HepG2 (cell line): ENCODE measurements around the gene ARCN1. TPM values are rescaled to one million over a fixed set of nuclear protein-coding genes. Genes with fewer than 3 reads are reported as not detected.

Experiments
- ATAC-seq: fragments of 200-7000 bp; cut with Tn5 transposase; 3 replicates; pipeline ENCODE4 v1.9.1; 2020; ENCODE audit warnings: mild to moderate bottlenecking, moderate library complexity
- BruUV-seq: library from RNA; stranded (reverse); fragments of 400-500 nt; replicated peaks from 2 replicates; lab custom pipeline; 2021; lab: Mats Ljungman, UMichigan
- CTCF ChIA-PET: fragments of 300-600 bp; formaldehyde crosslinking; extraction: SDS; loops from one replicate; lab custom pipeline; 2021; ENCODE audit warnings: low total read pairs, inconsistent platforms, low intra/inter-chr PET ratio; lab: Yijun Ruan, JAX
- POLR2A ChIA-PET: fragments of 350-600 bp; sonication (Branson Sonifier 250); formaldehyde crosslinking; loops from one replicate; lab custom pipeline; 2020; ENCODE audit warnings: antibody characterized with exemption, inconsistent platforms; lab: Yijun Ruan, JAX
- DNase-seq: peaks from one replicate; pipeline ENCODE4 v3.0.0-alpha.2; 2015; ENCODE audit warnings: low spot score
- FAIRE-seq: peaks from 3 replicates; lab custom pipeline; 2011; peaks lifted over from hg19 to GRCh38; lab: Jason Lieb, UNC
- H2AFZ ChIP-seq: one replicate; pipeline ENCODE4 v1.6.1; 2011; ENCODE audit warnings: low read length, inconsistent platforms
- H3K27ac ChIP-seq: fragments of 300-600 bp; 3 replicates; pipeline ENCODE4 v1.8.0; 2011; ENCODE audit warnings: mixed run types, mild to moderate bottlenecking, mixed read lengths, low read length, inconsistent platforms; ENCODE audit not compliant: insufficient read depth; ENCODE audit errors: extremely low read length
- H3K27me3 ChIP-seq, 2 experiments: fragments of 200-600 bp in 1 of 2; 2 replicates in 1 of 2; 3 replicates in 1 of 2; pipeline versions ENCODE4 v1.6.0 to v1.8.0; 2011; ENCODE audit warnings: low read length in 2 of 2, mild to moderate bottlenecking in 2 of 2, moderate library complexity in 2 of 2, inconsistent platforms in 1 of 2; ENCODE audit not compliant: insufficient read depth in 2 of 2, control insufficient read depth in 1 of 2
- H3K36me3 ChIP-seq, 2 experiments: fragments of 200-600 bp in 1 of 2; replicated peaks in 1 of 2; 2 replicates in 1 of 2; 3 replicates in 1 of 2; pipeline versions ENCODE4 v1.5.1 to v1.8.0; 2011; ENCODE audit warnings: low read length in 2 of 2, inconsistent platforms in 1 of 2; ENCODE audit not compliant: insufficient read depth in 2 of 2, control insufficient read depth in 1 of 2
- H3K4me1 ChIP-seq: 2 replicates; pipeline ENCODE4 v1.5.1; 2012; ENCODE audit warnings: low read length, inconsistent platforms; ENCODE audit not compliant: insufficient read depth
- H3K4me2 ChIP-seq: 2 replicates; pipeline ENCODE4 v1.6.0; 2011; ENCODE audit warnings: low read depth, low read length, inconsistent platforms
- H3K4me3 ChIP-seq, 3 experiments: fragments of 200-600 bp in 1 of 3; sonication (generic), shearing (Covaris generic) in 1 of 3; replicated peaks in 1 of 3; 2 replicates each; pipeline ENCODE4 v1.5.1; 2011 to 2016; ENCODE audit warnings: low read length in 3 of 3, inconsistent platforms in 2 of 3, low read depth in 2 of 3, mild to moderate bottlenecking in 2 of 3, control low read depth in 1 of 3, mixed read lengths in 1 of 3; ENCODE audit not compliant: insufficient read depth in 1 of 3
- H3K79me2 ChIP-seq: one replicate; pipeline ENCODE4 v1.6.1; 2011; ENCODE audit warnings: low read length, inconsistent platforms; ENCODE audit not compliant: insufficient read depth
- H3K9ac ChIP-seq: 2 replicates; pipeline ENCODE4 v1.6.0; 2011; ENCODE audit warnings: mild to moderate bottlenecking, low read depth, low read length, inconsistent platforms; ENCODE audit not compliant: insufficient read depth
- H3K9me3 ChIP-seq: 2 replicates; pipeline ENCODE4 v1.5.1; 2012; ENCODE audit warnings: mild to moderate bottlenecking, low read length
- H4K20me1 ChIP-seq: 2 replicates; pipeline ENCODE4 v1.6.0; 2011; ENCODE audit warnings: inconsistent platforms, mild to moderate bottlenecking, low read length, moderate library complexity; ENCODE audit not compliant: insufficient read depth
- HNRNPUL1 ChIP-seq: fragments of 200-400 bp; formaldehyde crosslinking; IDR thresholded peaks from 2 replicates; pipeline ENCODE4 v1.6.1; 2017; ENCODE audit warnings: low read depth, mild to moderate bottlenecking, low read length, moderate library complexity
- MED1 ChIP-seq: sonication (generic); formaldehyde crosslinking; IDR thresholded peaks from 2 replicates; pipeline ENCODE4 v1.4.0; 2020; ENCODE audit warnings: missing genetic modification reagents
- PAF1 ChIP-seq: IDR thresholded peaks from 2 replicates; pipeline ENCODE4 v1.6.1; 2016; ENCODE audit warnings: missing genetic modification reagents, missing compliant biosample characterization
- RBM22 ChIP-seq: fragments of 200-400 bp; formaldehyde crosslinking; optimal IDR thresholded peaks from 2 replicates; pipeline ENCODE3; 2017; ENCODE audit warnings: mild to moderate bottlenecking, low read length, moderate library complexity
- SRF ChIP-seq: IDR thresholded peaks from 2 replicates; pipeline ENCODE4 v1.6.1; 2011; ENCODE audit warnings: mild to moderate bottlenecking, low read depth, low read length, moderate library complexity
- ZMYM3 ChIP-seq: sonication (generic); formaldehyde crosslinking; IDR thresholded peaks from 2 replicates; pipeline ENCODE4 v1.5.1; 2020; ENCODE audit warnings: mild to moderate bottlenecking, missing genetic modification reagents
- ZMYM4 ChIP-seq: sonication (generic); formaldehyde crosslinking; IDR thresholded peaks from 2 replicates; pipeline ENCODE4 v1.8.1; 2023; ENCODE audit warnings: mild to moderate bottlenecking, missing genetic modification reagents
- ZNF331 ChIP-seq: sonication (generic); formaldehyde crosslinking; IDR thresholded peaks from 2 replicates; pipeline ENCODE4 v1.4.0; 2020; ENCODE audit warnings: missing genetic modification reagents
- ZNF343 ChIP-seq: sonication (generic); formaldehyde crosslinking; IDR thresholded peaks from 2 replicates; pipeline ENCODE4 v1.4.0; 2020; ENCODE audit warnings: mild to moderate bottlenecking, missing genetic modification reagents
- ZNF605 ChIP-seq: sonication (generic); formaldehyde crosslinking; IDR thresholded peaks from 2 replicates; pipeline ENCODE4 v1.8.0; 2022; ENCODE audit warnings: mild to moderate bottlenecking, missing genetic modification reagents
- ZNF879 ChIP-seq: sonication (generic); formaldehyde crosslinking; IDR thresholded peaks from 2 replicates; pipeline ENCODE4 v1.8.1; 2023; ENCODE audit warnings: missing genetic modification reagents
- WGBS: methylation state at CpG from one replicate; pipeline ENCODE4 v1.1.6; 2017; ENCODE audit warnings: low lambda C conversion rate; 5-methylcytosine and 5-hydroxymethylcytosine counted together
- in situ Hi-C: cut with HindIII; loops from 2 replicates; pipeline ENCODE4 v1.10.0; 2017; ENCODE audit warnings: low pct_unique_long_range_greater_than_20kb; ENCODE audit not compliant: extremely low pct_ligation_motif_present
- intact Hi-C: fragments of 100-400 bp; cut with micrococcal nuclease; formaldehyde crosslinking; loops from one replicate; pipeline ENCODE4 v1.10.0; 2022; ENCODE audit not compliant: unreplicated experiment
- polyA plus RNA-seq, 8 experiments: library from polyadenylated mRNA; depleted of rRNA in 3 of 8; stranded (reverse) in 7 of 8; unstranded in 1 of 8; fragments of >200 nt; fragmentation: Illumina TruSeq in 4 of 8; extraction: Trizol in 4 of 8; gene quantifications; 2 replicates each; pipeline versions ENCODE4 v1.2.1 to v1.2.3, GENCODE V29; 2011 to 2016; ENCODE audit warnings: low read depth in 4 of 8, missing spikeins in 1 of 8, mixed read lengths in 1 of 8; ENCODE audit not compliant: insufficient read depth in 1 of 8
- total RNA-seq, 5 experiments: library from RNA; depleted of rRNA; stranded (reverse); fragments of >200 nt; fragmentation: Illumina TruSeq; extraction: Trizol; gene quantifications; 2 replicates each; pipeline ENCODE4 v1.2.3, GENCODE V29; 2016; ENCODE audit warnings: low read depth in 1 of 5
- TF ChIP-seq, protein P1 (sequence below): sonication (generic); formaldehyde crosslinking; IDR thresholded peaks from 2 replicates; pipeline ENCODE4 v1.4.0; 2020; ENCODE audit warnings: missing genetic modification reagents, low read depth, mild to moderate bottlenecking, borderline replicate concordance
- TF ChIP-seq, protein P2 (sequence below): sonication (generic); formaldehyde crosslinking; IDR thresholded peaks from 2 replicates; pipeline ENCODE4 v1.9.0; 2021; ENCODE audit warnings: missing genetic modification reagents, mild to moderate bottlenecking, borderline replicate concordance
- TF ChIP-seq, protein P3 (sequence below): sonication (generic); formaldehyde crosslinking; IDR thresholded peaks from 2 replicates; pipeline ENCODE4 v1.4.0; 2020; ENCODE audit warnings: missing genetic modification reagents, borderline replicate concordance
- TF ChIP-seq, protein P4 (sequence below): sonication (generic); formaldehyde crosslinking; IDR thresholded peaks from 2 replicates; pipeline ENCODE4 v1.5.0; 2020; ENCODE audit warnings: mild to moderate bottlenecking, missing genetic modification reagents

Gene ARCN1
- total and polyA plus RNA-seq, 2 of the 13 experiments (the other 11 are each of a cell fraction or from before 2014, with no cell fraction given) = 148 to 200 TPM

DNA sequence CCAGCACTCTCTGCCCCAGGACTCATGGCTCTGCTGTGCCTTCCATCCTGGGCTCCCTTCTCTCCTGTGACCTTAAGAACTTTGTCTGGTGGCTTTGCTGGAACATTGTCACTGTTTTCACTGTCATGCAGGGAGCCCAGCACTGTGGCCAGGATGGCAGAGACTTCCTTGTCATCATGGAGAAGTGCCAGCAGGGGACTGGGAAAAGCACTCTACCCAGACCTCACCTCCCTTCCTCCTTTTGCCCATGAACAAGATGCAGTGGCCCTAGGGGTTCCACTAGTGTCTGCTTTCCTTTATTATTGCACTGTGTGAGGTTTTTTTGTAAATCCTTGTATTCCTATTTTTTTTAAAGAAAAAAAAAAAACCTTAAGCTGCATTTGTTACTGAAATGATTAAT, 47.9 kb upstream of the ARCN1 start:
- TF ChIP-seq, protein P1, sequence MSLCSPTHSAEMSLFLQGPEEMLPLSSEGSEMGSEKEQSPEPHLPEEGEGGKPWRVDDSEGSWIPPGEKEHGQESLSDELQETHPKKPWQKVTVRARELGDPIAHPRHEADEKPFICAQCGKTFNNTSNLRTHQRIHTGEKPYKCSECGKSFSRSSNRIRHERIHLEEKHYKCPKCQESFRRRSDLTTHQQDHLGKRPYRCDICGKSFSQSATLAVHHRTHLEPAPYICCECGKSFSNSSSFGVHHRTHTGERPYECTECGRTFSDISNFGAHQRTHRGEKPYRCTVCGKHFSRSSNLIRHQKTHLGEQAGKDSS = no peak
- peak; percentile 32 for TF ChIP-seq RBM22
- TF ChIP-seq, all 625 proteins: peak for 1
- Histone ChIP-seq H3K36me3 (peaks cover 19 to 39% of the 10 kb centered on the region in 2 experiments), H3K27me3 (no peaks in the 10 kb centered on the region), H4K20me1 (no peaks in the 10 kb centered on the region), H3K9ac (no peak overlapping the region), H3K9me3 (no peaks in the 10 kb centered on the region), H3K79me2 (no peaks in the 10 kb centered on the region), H3K27ac (no peak overlapping the region), H2AFZ (no peak overlapping the region), H3K4me1 (peaks cover 22% of the 10 kb centered on the region), H3K4me3 (no peak overlapping the region), H3K4me2 (no peak overlapping the region)
- POLR2A ChIA-PET = no interaction called here
- DNase-seq (no peak), ATAC-seq (peak; percentile 42), FAIRE-seq (no peak)
- intact Hi-C loops (no loop called here), in situ Hi-C loops (no loop called here)
- no TSS peak for BruUV-seq
- CTCF ChIA-PET = no interaction called here

DNA sequence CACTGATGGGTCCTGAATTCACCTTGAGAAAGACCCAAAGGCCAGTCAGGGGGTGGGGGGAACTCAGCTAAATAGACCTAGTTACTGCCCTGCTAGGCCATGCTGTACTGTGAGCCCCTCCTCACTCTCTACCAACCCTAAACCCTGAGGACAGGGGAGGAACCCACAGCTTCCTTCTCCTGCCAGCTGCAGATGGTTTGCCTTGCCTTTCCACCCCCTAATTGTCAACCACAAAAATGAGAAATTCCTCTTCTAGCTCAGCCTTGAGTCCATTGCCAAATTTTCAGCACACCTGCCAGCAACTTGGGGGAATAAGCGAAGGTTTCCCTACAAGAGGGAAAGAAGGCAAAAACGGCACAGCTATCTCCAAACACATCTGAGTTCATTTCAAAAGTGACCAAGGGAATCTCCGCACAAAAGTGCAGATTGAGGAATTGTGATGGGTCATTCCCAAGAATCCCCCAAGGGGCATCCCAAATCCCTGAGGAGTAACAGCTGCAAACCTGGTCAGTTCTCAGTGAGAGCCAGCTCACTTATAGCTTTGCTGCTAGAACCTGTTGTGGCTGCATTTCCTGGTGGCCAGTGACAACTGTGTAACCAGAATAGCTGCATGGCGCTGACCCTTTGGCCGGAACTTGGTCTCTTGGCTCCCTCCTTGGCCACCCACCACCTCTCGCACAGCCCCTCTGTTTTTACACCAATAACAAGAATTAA, 47.3 kb upstream of the ARCN1 start:
- H3K79me2 ChIP-seq = no peaks in the 10 kb centered on the region
- in situ Hi-C loops (no loop called here), intact Hi-C loops (no loop called here)
- ChIA-PET CTCF (no interaction called here), POLR2A (no interaction called here)
- H2AFZ ChIP-seq = no peak overlapping the region
- DNase-seq (no peak), FAIRE-seq (no peak), ATAC-seq (no peak)
- peaks cover 28% of the 10 kb centered on the region for H3K4me1 ChIP-seq
- peaks cover 18 to 33% of the 10 kb centered on the region in 2 experiments for H3K36me3 ChIP-seq
- no peak overlapping the region for H3K27ac ChIP-seq
- no peaks in the 10 kb centered on the region for H4K20me1 ChIP-seq
- no peaks in the 10 kb centered on the region for H3K9me3 ChIP-seq
- H3K4me2 ChIP-seq = no peak overlapping the region
- no peak overlapping the region for H3K9ac ChIP-seq
- no peak overlapping the region for H3K4me3 ChIP-seq
- WGBS = 92% methylated on average over 6 of the region's 6 CpGs
- no TSS peak for BruUV-seq
- H3K27me3 ChIP-seq = no peaks in the 10 kb centered on the region
- TF ChIP-seq, protein P2, sequence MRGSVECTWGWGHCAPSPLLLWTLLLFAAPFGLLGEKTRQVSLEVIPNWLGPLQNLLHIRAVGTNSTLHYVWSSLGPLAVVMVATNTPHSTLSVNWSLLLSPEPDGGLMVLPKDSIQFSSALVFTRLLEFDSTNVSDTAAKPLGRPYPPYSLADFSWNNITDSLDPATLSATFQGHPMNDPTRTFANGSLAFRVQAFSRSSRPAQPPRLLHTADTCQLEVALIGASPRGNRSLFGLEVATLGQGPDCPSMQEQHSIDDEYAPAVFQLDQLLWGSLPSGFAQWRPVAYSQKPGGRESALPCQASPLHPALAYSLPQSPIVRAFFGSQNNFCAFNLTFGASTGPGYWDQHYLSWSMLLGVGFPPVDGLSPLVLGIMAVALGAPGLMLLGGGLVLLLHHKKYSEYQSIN (CRISPR knock-in tag) = no peak
- TF ChIP-seq ZMYM3 (CRISPR knock-in tag) (no peak), ZNF343 (CRISPR knock-in tag) (no peak), SRF (no peak), ZNF879 (CRISPR knock-in tag) (no peak), ZMYM4 (no peak), MED1 (CRISPR knock-in tag) (no peak), HNRNPUL1 (no peak), ZNF605 (CRISPR knock-in tag) (no peak), PAF1 (CRISPR knock-in tag) (no peak), ZNF331 (no peak)
- TF ChIP-seq, protein P3, sequence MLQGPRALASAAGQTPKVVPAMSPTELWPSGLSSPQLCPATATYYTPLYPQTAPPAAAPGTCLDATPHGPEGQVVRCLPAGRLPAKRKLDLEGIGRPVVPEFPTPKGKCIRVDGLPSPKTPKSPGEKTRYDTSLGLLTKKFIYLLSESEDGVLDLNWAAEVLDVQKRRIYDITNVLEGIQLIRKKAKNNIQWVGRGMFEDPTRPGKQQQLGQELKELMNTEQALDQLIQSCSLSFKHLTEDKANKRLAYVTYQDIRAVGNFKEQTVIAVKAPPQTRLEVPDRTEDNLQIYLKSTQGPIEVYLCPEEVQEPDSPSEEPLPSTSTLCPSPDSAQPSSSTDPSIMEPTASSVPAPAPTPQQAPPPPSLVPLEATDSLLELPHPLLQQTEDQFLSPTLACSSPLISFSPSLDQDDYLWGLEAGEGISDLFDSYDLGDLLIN (CRISPR knock-in tag) = no peak
- TF ChIP-seq, protein P4, sequence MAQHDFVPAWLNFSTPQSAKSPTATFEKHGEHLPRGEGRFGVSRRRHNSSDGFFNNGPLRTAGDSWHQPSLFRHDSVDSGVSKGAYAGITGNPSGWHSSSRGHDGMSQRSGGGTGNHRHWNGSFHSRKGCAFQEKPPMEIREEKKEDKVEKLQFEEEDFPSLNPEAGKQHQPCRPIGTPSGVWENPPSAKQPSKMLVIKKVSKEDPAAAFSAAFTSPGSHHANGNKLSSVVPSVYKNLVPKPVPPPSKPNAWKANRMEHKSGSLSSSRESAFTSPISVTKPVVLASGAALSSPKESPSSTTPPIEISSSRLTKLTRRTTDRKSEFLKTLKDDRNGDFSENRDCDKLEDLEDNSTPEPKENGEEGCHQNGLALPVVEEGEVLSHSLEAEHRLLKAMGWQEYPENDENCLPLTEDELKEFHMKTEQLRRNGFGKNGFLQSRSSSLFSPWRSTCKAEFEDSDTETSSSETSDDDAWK (CRISPR knock-in tag) = no peak
